DMS153 treated with DMSO at 0.1 percent for 48 hours (cell line): ENCODE measurements around the gene ANKRD9.
A peak's percentile ranks its signal among the peaks of the same experiment; 100 is the strongest.
"Not testable (repeated sequence)": the region's sequence is repeated elsewhere in the genome, so short reads cannot be mapped to it uniquely, and the experiment has no call there.

Experiments used
- DNase-seq: peaks from one replicate; lab custom pipeline; 2025; ENCODE audit not compliant: unreplicated experiment; lab: John Stamatoyannopoulos, UW

The ANKRD9 gene, protein sequence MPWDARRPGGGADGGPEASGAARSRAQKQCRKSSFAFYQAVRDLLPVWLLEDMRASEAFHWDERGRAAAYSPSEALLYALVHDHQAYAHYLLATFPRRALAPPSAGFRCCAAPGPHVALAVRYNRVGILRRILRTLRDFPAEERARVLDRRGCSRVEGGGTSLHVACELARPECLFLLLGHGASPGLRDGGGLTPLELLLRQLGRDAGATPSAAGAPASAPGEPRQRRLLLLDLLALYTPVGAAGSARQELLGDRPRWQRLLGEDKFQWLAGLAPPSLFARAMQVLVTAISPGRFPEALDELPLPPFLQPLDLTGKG

DNA sequence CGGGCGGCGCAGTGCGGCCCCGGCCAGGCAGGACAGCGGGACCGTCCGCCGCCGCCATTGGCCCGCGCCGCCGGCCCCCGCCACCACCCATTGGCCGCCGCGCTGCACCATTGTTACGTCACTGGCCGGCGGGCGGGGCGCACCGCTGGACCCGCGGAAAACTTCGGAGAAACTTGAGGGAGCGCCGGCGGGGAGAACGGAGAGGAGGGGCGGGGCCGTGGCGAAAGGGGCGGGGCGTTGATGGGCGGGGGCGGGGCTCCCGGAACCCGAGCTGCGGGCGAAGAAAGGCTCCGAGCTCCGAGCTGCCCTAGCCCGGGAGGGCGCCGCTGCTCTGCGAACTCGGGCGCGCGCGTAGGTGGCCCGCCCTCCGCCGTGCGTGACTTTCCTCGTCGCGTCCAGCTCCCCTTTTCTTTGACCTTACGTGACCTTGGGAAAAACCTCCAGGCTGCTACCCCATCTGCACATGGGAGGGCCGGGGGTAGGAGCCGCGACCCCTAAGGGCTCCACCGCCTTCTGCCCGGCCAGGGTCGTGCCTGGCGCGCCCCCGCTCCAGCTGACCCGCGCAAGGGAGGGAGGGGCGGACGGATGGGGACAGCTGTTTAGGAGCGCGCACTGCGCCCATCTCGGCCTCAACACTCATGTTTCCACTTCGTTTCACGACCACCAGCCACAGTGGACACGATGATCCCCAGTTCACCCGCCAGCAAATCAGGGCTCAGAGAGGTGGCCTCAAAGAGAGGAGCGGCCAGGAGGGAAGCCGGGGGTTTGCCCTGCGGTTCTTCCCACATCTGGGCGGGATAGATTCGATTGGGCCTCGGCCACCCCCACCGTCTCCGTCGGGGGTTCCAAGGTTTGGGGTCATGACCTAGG is at the start of gene ANKRD9:
ANKRD9 (minus strand) TSS at position 31 of the 870 bp plus-strand sequence. CDS start 1,887 bp downstream, outside the sequence.
- DNase-seq, result peak; percentile 42

DNA sequence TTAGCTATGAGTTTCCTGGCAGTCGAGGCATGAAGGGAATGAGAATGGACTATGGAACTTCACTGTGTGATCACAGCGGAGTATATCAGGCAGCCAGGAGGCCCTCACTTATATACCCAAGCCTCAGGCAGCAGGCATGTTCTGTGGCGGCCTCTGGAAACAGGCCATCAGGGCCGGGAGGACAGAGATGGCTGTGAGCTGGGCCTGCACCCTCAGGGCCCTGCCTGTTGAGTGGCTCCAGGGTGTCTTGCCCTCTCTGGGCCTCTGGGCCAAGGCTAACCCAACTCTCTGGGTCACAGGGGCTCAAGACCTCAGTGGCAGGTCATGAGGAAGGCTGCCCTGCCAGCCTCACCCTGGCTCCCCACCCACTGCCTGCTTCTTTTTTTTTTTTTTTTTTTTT is 49.0 kb upstream of the ANKRD9 start:
- no peak for DNase-seq

DNA sequence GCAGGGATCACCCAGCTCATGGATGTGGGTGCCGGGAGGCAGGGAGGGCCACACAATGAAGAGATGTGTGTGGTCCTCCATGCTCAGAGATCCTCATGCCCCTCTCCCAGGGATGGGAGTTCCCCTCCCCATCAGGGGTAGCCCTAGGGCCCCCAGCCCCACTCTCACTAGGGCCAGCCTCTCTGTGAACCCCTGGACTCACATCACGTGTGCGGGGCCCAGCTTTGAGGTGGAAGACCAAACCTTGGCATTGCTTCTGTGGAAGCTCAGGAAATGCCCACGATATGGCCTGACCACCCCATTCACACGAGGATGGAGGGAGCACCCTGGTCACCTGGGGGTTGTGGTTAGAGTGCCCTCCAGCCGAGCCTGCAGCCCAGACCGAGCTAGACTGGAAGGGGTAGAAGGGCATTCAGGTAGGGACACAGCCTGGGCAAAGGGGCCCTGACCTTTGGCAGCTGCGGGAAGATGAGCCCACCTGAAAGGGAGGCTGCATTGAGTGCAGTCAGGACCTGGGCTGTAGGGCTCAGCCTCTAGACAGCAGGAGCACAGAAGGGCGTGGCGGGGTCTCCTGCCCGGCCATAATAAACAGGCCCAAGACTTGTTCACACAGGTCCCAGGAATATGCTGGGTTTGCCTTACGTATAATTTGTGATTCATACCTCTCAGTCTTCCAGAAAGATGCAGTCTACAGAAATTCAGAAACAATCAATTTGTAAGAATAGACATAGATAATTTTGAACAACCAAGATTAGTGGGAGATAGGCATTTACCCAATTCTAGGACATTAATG is 48.1 kb upstream of the ANKRD9 start:
- DNase-seq, result no peak

GRCh38 chr14:102556098-102556677 is 46.6 kb upstream of the ANKRD9 start:
- DNase-seq, result no peak

GRCh38 chr14:102554821-102555819 is 45.5 kb upstream of the ANKRD9 start:
- no peak for DNase-seq

- no peak for DNase-seq
These were observed 42.6 kb upstream of the ANKRD9 start for GRCh38 chr14:102551995-102552705.

- not testable (repeated sequence) for DNase-seq
These were observed 41.4 kb upstream of the ANKRD9 start for GRCh38 chr14:102550927-102551401.

DNA sequence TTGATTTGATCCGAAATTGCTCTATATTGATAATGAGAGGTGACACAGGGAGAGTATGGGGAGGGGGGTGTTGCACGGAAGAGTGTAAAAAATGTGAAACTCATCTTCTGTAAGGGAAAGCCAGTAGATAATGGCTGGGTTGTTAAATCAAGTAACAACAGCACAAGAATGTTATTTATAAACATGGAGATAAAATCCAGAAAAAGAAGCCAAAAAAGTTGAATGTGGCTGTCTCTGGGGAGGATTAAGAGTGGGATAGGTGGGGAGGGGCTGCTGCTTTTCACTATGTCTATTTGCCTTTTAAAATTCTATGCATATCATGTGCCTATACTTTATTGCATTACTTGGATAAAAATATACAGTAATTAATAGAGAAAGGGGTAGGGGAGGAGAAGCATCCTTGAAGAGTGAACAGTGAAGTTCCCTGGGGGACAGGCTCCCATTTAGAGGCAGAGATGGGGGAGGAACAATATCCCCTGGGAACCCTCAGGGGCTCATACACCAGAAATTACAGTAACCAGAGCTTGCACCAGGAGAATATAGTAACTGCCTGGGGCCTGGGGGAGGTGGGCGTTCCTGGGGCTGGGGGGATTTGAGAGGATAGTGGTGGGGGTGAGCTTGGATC is 39.2 kb upstream of the ANKRD9 start:
- DNase-seq, result no peak

GRCh38 chr14:102545461-102546265 is 36.1 kb upstream of the ANKRD9 start:
- DNase-seq, result no peak

DNA sequence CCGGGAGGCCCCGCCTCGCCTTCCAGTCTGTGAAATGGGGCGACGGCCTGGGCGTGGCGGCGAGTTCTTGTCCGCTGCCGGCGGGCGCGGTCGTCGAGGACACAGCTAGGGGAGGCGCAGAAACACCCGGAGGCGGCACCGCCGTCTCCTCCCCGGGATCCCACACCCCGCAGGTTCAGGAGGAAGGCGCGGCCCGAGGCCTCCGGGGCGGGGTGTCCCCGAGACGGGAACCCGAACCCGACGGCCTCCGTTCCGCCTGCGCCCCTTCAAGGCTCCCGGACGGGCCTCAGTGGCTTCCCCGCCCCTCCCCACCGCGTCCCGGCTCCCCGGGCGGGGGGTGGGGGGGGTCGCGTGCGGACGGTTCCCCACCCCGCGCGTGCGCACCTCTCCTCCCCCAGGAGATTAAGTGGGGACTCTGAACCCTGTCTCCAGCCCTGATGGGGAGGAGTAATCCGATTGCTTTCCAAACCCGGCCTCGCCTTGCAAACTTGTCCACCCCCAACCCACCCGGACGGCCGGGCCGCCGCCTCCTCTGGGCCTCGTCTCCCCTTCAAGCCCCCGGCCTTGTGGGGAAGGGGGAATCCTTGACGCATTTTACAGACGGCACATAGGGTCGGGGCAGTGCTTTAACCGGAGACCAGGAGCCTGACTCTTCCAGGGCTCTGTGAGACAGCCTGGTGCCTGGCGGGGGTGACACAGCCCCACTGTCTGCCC is 35.3 kb upstream of the ANKRD9 start:
- no peak for DNase-seq

DNA sequence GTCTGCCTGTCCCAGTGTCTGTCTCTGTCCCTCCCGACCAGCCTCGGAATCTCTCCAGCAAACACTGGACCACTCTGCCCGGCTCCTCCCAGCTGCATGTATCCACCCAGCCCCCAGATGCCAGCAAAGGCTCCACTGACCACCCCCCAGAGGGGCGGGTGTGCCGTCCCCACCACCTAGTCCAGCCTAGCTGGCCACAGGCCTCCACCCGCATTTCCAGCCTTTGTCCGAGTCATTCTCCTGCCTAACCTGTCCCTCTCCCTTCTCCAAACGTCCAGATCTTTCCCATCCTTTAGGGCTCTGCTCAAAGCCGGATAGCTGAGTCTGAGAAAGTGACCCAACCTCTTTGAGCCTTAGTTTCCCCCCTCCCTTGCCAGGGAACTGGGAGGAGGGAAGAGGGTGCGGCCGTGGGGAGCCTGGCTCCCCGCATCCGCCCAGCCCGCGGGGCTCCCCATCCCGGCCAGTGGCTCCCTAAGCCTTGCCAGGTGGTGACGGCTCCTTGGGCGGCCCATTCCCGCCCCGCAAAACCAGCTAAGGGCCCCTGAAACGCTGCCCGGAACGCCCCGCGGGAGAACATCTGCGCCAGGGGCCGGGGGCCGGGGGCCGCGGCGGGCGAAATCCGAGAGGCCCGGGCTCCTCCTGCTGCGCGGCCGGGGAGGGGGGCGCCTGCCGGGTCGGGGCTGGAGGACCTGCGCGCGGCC is 34.6 kb upstream of the ANKRD9 start:
- DNase-seq, result no peak

DNA sequence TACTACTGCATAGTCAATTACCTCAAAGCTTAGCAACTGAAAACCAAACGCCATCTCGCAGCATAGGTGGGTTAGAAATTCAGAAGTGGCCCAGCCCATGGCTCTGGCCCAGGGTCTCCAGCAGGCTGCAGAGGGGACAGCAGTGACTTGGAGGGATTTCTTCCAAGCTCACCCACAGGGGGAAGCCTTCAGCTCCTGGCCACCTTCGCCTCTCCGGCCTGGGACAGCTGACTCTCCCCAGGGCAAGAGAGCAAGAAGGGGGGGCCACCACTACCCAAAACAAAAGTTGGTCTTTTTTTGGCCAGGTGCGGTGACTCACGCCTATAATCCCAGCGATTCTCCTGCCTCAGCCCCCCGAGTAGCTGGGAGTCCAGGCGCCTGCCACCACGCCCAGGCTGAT is 32.2 kb upstream of the ANKRD9 start:
- no peak for DNase-seq

- DNase-seq, result not testable (repeated sequence)
These were observed 31.5 kb upstream of the ANKRD9 start for GRCh38 chr14:102541029-102541491.

- no peak for DNase-seq
These were observed 30.9 kb upstream of the ANKRD9 start for GRCh38 chr14:102540315-102541028.

- DNase-seq, result peak; percentile 26
These were observed 30.2 kb upstream of the ANKRD9 start for GRCh38 chr14:102539544-102540314.
